ENCODE data around the gene EEFSEC.

DNA sequence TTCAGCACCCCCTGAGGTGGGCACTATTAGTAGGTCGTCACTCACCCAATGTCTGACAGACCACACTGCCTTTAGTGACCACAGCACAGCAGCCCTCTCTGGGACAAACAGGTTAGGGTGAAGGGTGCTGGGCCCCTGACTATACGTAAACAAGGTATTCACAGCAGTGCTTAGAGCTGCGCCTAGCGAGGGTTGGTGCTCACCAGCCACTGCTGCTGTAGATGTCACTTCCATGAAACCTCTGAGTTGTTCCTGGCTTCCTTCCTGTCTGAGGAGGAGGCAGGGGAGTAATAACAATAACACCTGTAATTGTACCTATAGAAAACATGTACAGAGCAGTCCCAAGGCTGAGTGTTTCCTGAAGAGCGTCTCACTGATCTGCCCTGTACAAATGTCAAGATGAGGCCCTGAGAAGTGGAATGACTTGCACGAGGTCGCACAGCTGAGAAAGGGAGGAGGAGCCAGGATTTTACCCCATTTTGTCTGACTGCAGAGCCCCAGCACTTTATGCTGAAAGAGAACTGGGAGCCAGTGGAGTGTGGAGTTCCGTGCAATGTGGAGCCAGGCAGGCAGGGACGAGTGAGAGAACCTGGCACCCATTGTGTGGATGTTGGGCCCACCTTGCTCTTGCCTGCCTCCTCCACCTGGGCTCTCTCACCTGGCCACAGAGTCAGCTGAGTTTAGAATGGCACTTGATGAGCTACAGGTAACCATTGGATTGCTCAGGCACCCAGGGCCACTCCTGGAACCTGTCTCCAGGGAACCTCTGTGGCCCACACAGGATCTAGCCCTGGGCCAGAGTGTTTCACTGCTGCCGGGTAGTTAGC is 219.6 kb downstream of the EEFSEC start:
- TF ChIP-seq POLR2A (IDR thresholded peaks at IDR 0.05), result no peak
- TF ChIP-seq, protein P1, sequence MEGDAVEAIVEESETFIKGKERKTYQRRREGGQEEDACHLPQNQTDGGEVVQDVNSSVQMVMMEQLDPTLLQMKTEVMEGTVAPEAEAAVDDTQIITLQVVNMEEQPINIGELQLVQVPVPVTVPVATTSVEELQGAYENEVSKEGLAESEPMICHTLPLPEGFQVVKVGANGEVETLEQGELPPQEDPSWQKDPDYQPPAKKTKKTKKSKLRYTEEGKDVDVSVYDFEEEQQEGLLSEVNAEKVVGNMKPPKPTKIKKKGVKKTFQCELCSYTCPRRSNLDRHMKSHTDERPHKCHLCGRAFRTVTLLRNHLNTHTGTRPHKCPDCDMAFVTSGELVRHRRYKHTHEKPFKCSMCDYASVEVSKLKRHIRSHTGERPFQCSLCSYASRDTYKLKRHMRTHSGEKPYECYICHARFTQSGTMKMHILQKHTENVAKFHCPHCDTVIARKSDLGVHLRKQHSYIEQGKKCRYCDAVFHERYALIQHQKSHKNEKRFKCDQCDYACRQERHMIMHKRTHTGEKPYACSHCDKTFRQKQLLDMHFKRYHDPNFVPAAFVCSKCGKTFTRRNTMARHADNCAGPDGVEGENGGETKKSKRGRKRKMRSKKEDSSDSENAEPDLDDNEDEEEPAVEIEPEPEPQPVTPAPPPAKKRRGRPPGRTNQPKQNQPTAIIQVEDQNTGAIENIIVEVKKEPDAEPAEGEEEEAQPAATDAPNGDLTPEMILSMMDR (IDR thresholded peaks at IDR 0.05), result no peak

All from esophagus squamous epithelium (tissue), 4 donors.